PC-9 (cell line): ENCODE data around the gene URGCP. TPM values are rescaled to one million over a fixed set of nuclear protein-coding genes. Genes with fewer than 3 reads are reported as not detected.

Source experiments
- BruUV-seq: library from RNA; stranded (reverse); fragments of 400-500 nt; replicated peaks from 2 replicates; lab custom pipeline; 2021; lab: Mats Ljungman, UMichigan
- CTCF ChIA-PET: fragments of 300-600 bp; sonication (Branson Sonifier 250); formaldehyde crosslinking; loops from one replicate; lab custom pipeline; 2022; ENCODE audit warnings: antibody characterized with exemption; lab: Charles Lee
- POLR2A ChIA-PET: fragments of 300-600 bp; sonication (Branson Sonifier 250); formaldehyde crosslinking; loops from one replicate; lab custom pipeline; 2022; ENCODE audit warnings: antibody characterized with exemption; ENCODE audit not compliant: unreplicated experiment; lab: Charles Lee
- DNase-seq, 2 experiments: peaks; one replicate each; pipeline versions ENCODE4 v3.0.0 to v3.0.0-alpha.2; 2015 to 2022; ENCODE audit warnings: mixed read lengths in 1 of 2
- H2AFZ ChIP-seq: fragments of 200-600 bp; sonication (generic); 2 replicates; pipeline ENCODE4 v1.8.1; 2017; ENCODE audit warnings: antibody characterized with exemption
- H3F3A ChIP-seq: fragments of 200-600 bp; sonication (generic); 2 replicates; pipeline ENCODE4 v1.8.1; 2017; ENCODE audit warnings: antibody characterized with exemption, mild to moderate bottlenecking, low read depth; ENCODE audit not compliant: insufficient read depth
- H3K27ac ChIP-seq: fragments of 200-600 bp; sonication (generic); 2 replicates; pipeline ENCODE4 v1.6.1; 2016; ENCODE audit warnings: mixed run types
- H3K27me3 ChIP-seq: fragments of 200-600 bp; sonication (generic); 2 replicates; pipeline ENCODE4 v1.6.1; 2016; ENCODE audit warnings: low read depth, mixed run types; ENCODE audit not compliant: insufficient read depth
- H3K36me3 ChIP-seq: fragments of 200-600 bp; sonication (generic); 2 replicates; pipeline ENCODE4 v1.6.1; 2016; ENCODE audit warnings: low read depth, mixed run types
- H3K4me1 ChIP-seq: fragments of 200-600 bp; sonication (generic); replicated peaks from 2 replicates; pipeline ENCODE4 v1.6.1; 2016; ENCODE audit warnings: mixed run types; ENCODE audit not compliant: insufficient read depth
- H3K4me2 ChIP-seq: fragments of 200-600 bp; sonication (generic); 2 replicates; pipeline ENCODE4 v1.6.1; 2017; ENCODE audit warnings: mixed run types
- H3K4me3 ChIP-seq: fragments of 200-600 bp; sonication (generic); 2 replicates; pipeline ENCODE4 v1.6.1; 2016; ENCODE audit warnings: mixed run types
- H3K79me2 ChIP-seq: fragments of 200-600 bp; sonication (generic); 2 replicates; pipeline ENCODE4 v1.6.1; 2017; ENCODE audit warnings: low read depth, mixed run types
- H3K9me2 ChIP-seq: fragments of 200-600 bp; sonication (generic); 2 replicates; pipeline ENCODE4 v1.8.1; 2017; ENCODE audit warnings: mild to moderate bottlenecking; ENCODE audit not compliant: insufficient read depth
- H3K9me3 ChIP-seq: fragments of 200-600 bp; sonication (generic); 2 replicates; pipeline ENCODE4 v1.8.1; 2016; ENCODE audit warnings: low read depth; ENCODE audit not compliant: insufficient read depth
- H4K20me1 ChIP-seq: fragments of 200-600 bp; sonication (generic); 2 replicates; pipeline ENCODE4 v1.8.1; 2017; ENCODE audit not compliant: insufficient read depth
- CTCF ChIP-seq: fragments of 200-600 bp; sonication (generic); conservative IDR thresholded peaks from 2 replicates; pipeline ENCODE4 v1.6.1; 2017; ENCODE audit warnings: mixed run types, antibody characterized with exemption, mild to moderate bottlenecking, moderate library complexity
- EZH2 ChIP-seq: fragments of 200-600 bp; sonication (generic); IDR thresholded peaks from 2 replicates; pipeline ENCODE4 v1.8.0; 2017; ENCODE audit warnings: antibody characterized with exemption, low read depth
- intact Hi-C: fragments of 100-400 bp; cut with micrococcal nuclease; formaldehyde crosslinking; loops from one replicate; pipeline ENCODE4 v1.10.0; 2022; ENCODE audit not compliant: unreplicated experiment
- total RNA-seq: library from RNA; stranded (reverse); gene quantifications from 2 replicates; pipeline ENCODE4 v1.2.3, GENCODE V29; 2021

URGCP gene
- total RNA-seq, 1 experiment from 2014 or later = 49.5 TPM

- ChIA-PET CTCF (no interaction called here), POLR2A (no interaction called here)
- H4K20me1 ChIP-seq = no peaks in the 10 kb centered on the region
- BruUV-seq = no TSS peak
- H3K9me2 ChIP-seq = no peaks in the 10 kb centered on the region
- no peak for DNase-seq
- intact Hi-C loops = no loop called here
- no peaks in the 10 kb centered on the region for H3K79me2 ChIP-seq
- TF ChIP-seq CTCF = no peak
- TF ChIP-seq EZH2 = no peak
- H3K36me3 ChIP-seq = no peaks in the 10 kb centered on the region
- H3F3A ChIP-seq = peaks cover 15% of the 10 kb centered on the region; the same call in 1 of the 2 replicates
- H3K4me1 ChIP-seq = peaks cover 17% of the 10 kb centered on the region
- H3K9me3 ChIP-seq = no peaks in the 10 kb centered on the region
- H2AFZ ChIP-seq = no peak overlapping the region
- H3K27me3 ChIP-seq = no peaks in the 10 kb centered on the region
- no peak overlapping the region for H3K4me3 ChIP-seq
- H3K4me2 ChIP-seq = no peak overlapping the region
- H3K27ac ChIP-seq = no peak overlapping the region
Observed at GRCh38 chr7:43938892-43939482, 32.6 kb upstream of the URGCP start.

- H3K9me2 ChIP-seq = no peaks in the 10 kb centered on the region
- no TSS peak for BruUV-seq
- POLR2A ChIA-PET = no interaction called here
- no peak overlapping the region for H3K4me3 ChIP-seq
- H3K27me3 ChIP-seq = no peaks in the 10 kb centered on the region
- H3K4me1 ChIP-seq = peaks cover 1% of the 10 kb centered on the region
- DNase-seq = no peak
- H2AFZ ChIP-seq = no peak overlapping the region
- no peaks in the 10 kb centered on the region for H3K79me2 ChIP-seq
- H3K9me3 ChIP-seq = no peaks in the 10 kb centered on the region
- CTCF ChIA-PET = no interaction called here
- intact Hi-C loops = no loop called here
- no peak overlapping the region for H3K4me2 ChIP-seq
- no peaks in the 10 kb centered on the region for H4K20me1 ChIP-seq
- no peak for TF ChIP-seq EZH2
- no peak for TF ChIP-seq CTCF
- no peak overlapping the region for H3K27ac ChIP-seq
- H3K36me3 ChIP-seq = no peaks in the 10 kb centered on the region
- peaks cover 5% of the 10 kb centered on the region; the same call in 1 of the 2 replicates for H3F3A ChIP-seq
Observed at GRCh38 chr7:43937444-43937843, 31.0 kb upstream of the URGCP start.

GRCh38 chr7:43933902-43934560, 27.6 kb upstream of the URGCP start:
- POLR2A ChIA-PET = interaction anchor here (0.7 kb wide), 2 partner anchors 19 to 237 kb away, joined by 5 to 22 read pairs; no protein-coding TSS in a partner anchor
- BruUV-seq = no TSS peak

More at GRCh38 chr7:43933902-43934560, 27.6 kb upstream of the URGCP start:
- DNase-seq = no peak
- Histone ChIP-seq H3K4me1 (no peaks in the 10 kb centered on the region), H3K36me3 (no peaks in the 10 kb centered on the region), H3F3A (peaks cover 5% of the 10 kb centered on the region; the same call in 1 of the 2 replicates), H3K27ac (no peak overlapping the region), H3K4me2 (no peak overlapping the region), H3K9me3 (no peaks in the 10 kb centered on the region), H3K4me3 (no peak overlapping the region), H4K20me1 (no peaks in the 10 kb centered on the region), H3K79me2 (no peaks in the 10 kb centered on the region), H3K27me3 (no peaks in the 10 kb centered on the region), H2AFZ (no peak overlapping the region), H3K9me2 (no peaks in the 10 kb centered on the region)
- CTCF ChIA-PET = interaction anchor here (0.6 to 0.7 kb wide), 3 partner anchors 20 to 286 kb away, joined by 3 to 7 read pairs (median 3); no protein-coding TSS in a partner anchor
- intact Hi-C loops = no loop called here
- TF ChIP-seq EZH2 (no peak), CTCF (no peak)
